C4-2B (cell line): ENCODE data around the gene WHRN.

Experiments used
- H3K27ac ChIP-seq: fragments of 450-650 bp; 2 replicates; pipeline ENCODE4 v1.5.1; 2017
- ZFX ChIP-seq: fragments of 450-650 bp; IDR thresholded peaks from 2 replicates; pipeline ENCODE4 v1.6.1; 2017
- TF ChIP-seq, protein P1 (sequence below): fragments of 450-650 bp; conservative IDR thresholded peaks from 2 replicates; pipeline ENCODE4 v1.5.1; 2017; ENCODE audit warnings: mild to moderate bottlenecking

WHRN gene

DNA sequence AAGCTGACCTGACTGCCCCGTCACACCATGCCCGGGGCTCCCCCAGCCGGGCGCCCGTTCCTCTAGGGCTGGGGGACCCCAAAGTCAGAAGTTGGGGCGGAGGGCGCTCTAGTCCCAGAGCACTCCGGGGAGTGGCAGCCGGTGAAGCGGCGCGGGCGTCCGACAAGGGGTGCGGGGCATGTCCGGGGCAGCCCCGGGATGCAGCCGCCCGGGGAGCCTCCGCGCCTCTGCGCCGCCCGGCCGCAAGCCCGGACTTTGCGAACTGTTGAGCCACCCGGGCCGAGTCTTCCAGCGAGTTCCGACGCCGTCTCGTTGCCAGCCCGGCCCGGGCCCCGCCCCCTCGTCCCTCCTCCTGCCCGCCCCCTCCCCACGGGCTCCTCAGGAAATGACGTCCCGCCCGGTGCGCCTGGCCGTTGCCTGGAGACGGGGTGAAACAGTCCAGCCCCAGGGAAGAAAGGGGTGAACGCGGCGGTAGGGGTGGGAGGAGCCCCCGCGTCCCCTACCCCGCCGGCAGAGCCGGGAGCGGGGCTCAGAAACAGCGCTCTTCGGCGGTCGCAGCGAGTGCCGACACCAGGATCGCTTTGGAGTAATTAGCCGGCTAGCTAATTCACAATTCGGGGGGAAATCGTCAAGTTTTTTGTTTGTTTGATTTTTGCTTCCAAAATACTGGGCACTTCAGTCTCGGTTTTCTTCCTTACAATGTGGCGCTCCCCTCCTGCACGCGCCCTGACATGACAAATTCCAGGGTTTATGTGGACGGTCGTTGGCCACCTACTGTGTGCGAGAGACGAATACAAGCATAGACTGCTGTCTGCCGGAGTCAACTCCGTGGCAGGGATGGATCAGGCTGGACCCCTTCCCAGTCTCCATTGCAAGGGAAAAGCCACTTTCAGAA lies at the start of gene WHRN:
WHRN (minus strand) TSS at position 287 of the 895 bp plus-strand sequence. CDS start 672 bp downstream, outside the sequence.
- no peak for TF ChIP-seq ZFX
- TF ChIP-seq, protein P1, sequence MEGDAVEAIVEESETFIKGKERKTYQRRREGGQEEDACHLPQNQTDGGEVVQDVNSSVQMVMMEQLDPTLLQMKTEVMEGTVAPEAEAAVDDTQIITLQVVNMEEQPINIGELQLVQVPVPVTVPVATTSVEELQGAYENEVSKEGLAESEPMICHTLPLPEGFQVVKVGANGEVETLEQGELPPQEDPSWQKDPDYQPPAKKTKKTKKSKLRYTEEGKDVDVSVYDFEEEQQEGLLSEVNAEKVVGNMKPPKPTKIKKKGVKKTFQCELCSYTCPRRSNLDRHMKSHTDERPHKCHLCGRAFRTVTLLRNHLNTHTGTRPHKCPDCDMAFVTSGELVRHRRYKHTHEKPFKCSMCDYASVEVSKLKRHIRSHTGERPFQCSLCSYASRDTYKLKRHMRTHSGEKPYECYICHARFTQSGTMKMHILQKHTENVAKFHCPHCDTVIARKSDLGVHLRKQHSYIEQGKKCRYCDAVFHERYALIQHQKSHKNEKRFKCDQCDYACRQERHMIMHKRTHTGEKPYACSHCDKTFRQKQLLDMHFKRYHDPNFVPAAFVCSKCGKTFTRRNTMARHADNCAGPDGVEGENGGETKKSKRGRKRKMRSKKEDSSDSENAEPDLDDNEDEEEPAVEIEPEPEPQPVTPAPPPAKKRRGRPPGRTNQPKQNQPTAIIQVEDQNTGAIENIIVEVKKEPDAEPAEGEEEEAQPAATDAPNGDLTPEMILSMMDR = no peak
- peak within 1 kb of the TSS; percentile 69 for H3K27ac ChIP-seq

DNA sequence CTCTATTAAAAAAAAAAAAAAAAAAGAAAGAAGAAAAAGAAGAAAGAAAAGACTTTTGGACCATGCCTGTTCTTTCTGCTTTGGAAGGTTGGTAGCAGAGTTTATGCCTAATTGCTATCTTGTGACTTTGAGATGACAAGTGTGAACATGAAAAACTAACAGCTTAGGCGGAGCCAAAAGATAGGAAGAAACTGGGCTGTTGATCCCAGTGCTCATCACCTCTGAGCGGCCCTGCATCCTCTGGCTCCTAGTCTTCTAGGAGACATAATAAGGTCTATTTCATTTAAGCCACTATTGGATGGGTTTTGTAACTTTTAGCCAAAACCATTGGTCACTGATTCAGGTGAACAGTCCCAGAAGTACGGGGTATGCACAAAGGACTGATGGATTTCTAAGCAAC lies 47.9 kb upstream of the WHRN start:
- H3K27ac ChIP-seq = no peak overlapping the region
- no peak for TF ChIP-seq ZFX
- TF ChIP-seq, protein P1 = no peak

DNA sequence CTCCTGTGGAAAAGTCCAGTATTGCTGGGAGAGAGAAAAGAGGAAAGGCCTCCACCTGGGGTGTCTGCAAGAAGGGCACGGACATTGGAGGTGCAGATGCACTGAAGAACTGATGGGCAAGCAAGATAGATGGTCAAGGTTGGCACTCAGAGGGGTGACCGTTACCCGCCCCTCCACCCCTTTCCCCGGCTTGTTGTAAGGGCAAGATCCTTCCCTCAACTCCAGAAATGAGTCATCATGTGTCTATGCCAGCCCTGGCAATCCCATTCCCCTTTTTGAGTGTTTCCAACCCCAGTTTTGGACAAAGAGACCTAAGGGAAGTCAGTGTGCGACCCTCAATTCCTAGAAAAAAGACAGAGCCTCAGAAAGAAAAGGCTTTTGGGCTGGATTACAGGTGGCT lies 47.4 kb upstream of the WHRN start:
- H3K27ac ChIP-seq = no peak overlapping the region

DNA sequence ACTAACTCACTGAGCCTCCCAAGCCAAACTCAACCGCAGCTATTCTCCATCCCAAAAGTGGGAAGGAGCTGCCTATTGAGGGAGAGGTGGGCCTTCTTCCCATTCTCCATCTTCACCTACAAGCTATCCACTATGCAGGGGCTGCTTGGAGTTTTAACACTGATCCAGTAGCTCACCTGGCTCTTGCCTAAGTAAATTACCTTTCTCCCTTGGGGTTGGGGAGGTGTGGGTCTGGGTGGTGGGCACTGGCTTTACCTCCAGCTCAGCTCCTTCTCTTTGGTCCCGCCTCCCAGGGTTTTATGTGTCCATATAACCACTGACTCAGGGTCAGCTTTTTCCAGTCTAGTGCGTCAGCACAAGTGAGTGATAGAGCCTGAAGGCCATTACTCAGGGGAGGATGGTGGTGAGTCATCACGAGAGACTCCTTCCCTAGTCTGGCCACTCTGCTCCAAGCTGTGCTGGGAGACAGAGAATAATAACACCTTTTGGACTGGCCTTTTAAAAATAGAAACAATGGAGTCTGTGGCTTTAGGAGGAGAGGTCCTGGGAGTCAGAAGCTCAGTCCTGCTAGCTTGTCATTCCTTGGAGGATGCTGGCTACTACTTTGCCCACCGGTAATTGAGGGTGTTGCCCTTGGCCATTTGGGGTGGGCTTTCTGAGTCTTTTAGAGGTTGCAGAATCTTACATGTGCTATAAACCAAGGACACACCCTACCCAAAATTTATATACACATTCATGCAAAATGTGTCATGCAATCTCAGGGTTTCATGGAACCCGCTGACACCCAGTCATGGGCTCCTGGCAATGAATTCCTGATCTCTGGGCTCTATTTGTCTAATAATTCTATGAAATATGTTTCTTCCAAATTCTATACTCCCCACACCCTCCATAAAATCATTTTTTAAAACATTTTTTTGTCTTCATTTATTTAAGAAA lies 46.7 kb upstream of the WHRN start:
- TF ChIP-seq ZFX = no peak
- TF ChIP-seq, protein P1 = no peak
- H3K27ac ChIP-seq = no peak overlapping the region

More for the DNA sequence above, 47.4 kb upstream of the WHRN start:
- no peak for TF ChIP-seq ZFX
- TF ChIP-seq, protein P1 = no peak

DNA sequence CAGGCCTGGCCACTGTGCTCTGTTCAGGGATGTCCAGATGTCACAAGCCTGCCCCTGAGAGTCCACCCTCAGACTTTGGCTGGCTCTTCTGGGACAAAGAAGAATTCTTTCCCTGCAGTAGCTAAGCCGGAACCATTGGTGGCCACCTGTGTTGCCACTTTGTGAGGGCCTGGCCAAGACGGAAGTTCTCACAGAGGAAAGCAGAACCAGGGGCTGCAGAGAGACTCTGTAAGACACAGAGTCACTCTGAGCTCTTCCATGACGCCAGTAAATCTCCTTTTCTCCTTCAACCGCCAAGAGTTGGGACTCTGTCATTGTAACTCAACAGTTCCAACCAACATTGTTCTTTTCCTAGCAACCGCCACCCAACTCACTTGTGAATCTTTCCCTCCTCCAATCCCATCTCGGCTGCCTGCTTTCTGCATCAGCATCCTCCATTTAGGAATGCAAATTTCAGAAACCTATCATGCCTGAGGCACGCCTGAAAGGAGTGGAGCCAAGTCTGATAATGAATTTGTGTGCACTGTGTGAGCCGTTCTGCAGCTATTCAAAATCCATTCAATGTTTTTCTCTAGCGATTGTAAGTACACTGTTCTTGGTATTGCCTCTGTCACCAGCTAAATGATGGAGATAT lies 44.5 kb upstream of the WHRN start:
- H3K27ac ChIP-seq = no peak overlapping the region
- TF ChIP-seq, protein P1 = no peak
- no peak for TF ChIP-seq ZFX

DNA sequence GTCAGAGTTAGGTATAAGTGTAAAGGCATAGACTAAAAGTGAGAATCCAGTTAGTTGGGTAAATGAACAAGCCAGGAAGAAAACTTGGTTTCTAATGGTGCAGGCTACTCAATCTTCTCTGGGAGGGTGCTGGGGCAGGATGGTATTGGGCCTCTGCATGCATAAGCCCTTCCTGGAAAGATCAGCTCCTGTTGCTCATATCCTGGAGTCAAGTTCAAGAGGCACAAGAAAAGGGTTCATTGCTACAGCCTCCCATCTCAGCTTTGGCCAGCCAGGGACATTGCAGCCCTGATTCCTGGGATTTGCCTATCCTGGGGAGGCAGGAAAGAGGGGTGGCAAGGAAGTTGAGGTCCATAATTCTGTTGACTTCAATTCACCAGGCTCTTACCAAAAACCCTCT lies 41.6 kb upstream of the WHRN start:
- TF ChIP-seq, protein P1 = no peak
- no peak for TF ChIP-seq ZFX

More for the DNA sequence above, 41.6 kb upstream of the WHRN start:
- H3K27ac ChIP-seq = no peak overlapping the region
